22Rv1 (cell line): ENCODE data around the gene LMO4.

ENCODE experiments used
- ZFX ChIP-seq: fragments of 450-650 bp; IDR thresholded peaks from 2 replicates; pipeline ENCODE4 v1.6.1; 2017; ENCODE audit warnings: antibody characterized with exemption, borderline replicate concordance
- TF ChIP-seq, protein P1 (sequence below): fragments of 450-650 bp; IDR thresholded peaks from 2 replicates; pipeline ENCODE4 v1.5.1; 2017; ENCODE audit warnings: mild to moderate bottlenecking

GRCh38 chr1:87307306-87307705, 21.4 kb upstream of the LMO4 start:
- TF ChIP-seq, protein P1, sequence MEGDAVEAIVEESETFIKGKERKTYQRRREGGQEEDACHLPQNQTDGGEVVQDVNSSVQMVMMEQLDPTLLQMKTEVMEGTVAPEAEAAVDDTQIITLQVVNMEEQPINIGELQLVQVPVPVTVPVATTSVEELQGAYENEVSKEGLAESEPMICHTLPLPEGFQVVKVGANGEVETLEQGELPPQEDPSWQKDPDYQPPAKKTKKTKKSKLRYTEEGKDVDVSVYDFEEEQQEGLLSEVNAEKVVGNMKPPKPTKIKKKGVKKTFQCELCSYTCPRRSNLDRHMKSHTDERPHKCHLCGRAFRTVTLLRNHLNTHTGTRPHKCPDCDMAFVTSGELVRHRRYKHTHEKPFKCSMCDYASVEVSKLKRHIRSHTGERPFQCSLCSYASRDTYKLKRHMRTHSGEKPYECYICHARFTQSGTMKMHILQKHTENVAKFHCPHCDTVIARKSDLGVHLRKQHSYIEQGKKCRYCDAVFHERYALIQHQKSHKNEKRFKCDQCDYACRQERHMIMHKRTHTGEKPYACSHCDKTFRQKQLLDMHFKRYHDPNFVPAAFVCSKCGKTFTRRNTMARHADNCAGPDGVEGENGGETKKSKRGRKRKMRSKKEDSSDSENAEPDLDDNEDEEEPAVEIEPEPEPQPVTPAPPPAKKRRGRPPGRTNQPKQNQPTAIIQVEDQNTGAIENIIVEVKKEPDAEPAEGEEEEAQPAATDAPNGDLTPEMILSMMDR = no peak
- TF ChIP-seq ZFX = no peak
